HG02798 (cell line): ENCODE measurements around the gene SPI1.
A peak's percentile ranks its signal among the peaks of the same experiment; 100 is the strongest.
"Not testable (repeated sequence)": the region's sequence is repeated elsewhere in the genome, so short reads cannot be mapped to it uniquely, and the experiment has no call there.

Source experiments
- ATAC-seq: cut with Tn5 transposase; IDR thresholded peaks from one replicate; pipeline ENCODE4 v1.9.1; 2021; ENCODE audit warnings: mild to moderate bottlenecking; ENCODE audit not compliant: unreplicated experiment, poor library complexity

SPI1 gene

DNA sequence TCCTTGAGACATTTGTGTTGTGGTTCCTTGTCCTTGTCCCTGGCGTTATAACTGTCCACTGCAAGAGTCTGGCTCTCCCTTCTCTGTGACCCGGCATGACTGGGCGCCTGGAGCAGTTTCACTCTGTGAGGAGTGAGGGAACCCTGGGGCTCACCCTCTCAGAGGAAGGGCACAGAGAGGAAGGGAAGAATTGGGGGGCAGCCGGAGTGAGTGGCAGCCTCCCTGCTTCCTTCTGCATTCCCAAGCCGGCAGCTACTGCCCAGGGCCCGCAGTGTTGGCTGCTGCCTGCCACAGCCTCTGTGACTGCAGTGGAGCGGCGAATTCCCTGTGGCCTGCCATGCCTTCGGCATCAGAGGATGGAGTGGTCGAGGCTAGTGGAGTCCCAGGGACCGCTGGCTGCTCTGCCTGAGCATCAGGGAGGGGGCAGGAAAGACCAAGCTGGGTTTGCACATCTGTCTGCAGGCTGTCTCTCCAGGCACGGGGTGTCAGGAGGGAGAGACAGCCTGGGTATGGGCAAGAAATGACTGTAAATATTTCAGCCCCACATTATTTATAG lies 48.8 kb downstream of the SPI1 start:
- ATAC-seq = no peak

DNA sequence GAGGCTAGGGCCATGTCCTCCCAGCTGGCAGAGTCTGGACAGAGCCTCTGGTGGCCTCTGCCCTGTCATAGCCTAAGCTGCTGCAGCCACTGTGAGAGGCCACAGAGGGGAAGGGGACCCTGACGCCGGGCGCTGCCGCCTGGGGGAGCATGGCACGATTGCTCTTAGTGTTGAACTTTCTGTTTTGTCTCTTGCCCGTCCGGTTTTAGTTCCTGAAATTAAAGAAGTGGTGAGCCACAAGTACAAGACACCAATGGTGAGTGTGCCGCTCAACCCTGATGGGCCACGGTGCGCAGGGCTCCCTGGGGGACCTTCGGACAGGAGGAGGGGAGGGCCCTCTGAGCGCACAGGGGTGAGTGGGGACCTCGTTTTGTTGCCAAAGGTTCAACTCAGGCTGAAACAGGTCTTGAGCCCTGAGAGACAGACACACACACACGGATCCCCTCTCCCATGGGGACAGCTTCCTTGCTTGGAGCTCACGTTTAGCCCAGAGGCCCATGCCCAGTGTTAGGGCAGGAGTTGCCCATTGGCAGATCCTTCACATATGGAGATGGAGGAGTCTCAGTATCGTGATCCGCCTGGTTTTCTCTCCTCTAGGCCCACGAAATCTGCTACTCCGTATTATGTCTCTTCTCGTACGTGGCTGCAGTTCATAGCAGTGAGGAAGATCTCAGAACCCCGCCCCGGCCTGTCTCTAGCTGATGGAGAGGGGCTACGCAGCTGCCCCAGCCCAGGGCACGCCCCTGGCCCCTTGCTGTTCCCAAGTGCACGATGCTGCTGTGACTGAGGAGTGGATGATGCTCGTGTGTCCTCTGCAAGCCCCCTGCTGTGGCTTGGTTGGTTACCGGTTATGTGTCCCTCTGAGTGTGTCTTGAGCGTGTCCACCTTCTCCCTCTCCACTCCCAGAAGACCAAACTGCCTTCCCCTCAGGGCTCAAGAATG lies 49.6 kb downstream of the SPI1 start:
- ATAC-seq = peak; percentile 67

DNA sequence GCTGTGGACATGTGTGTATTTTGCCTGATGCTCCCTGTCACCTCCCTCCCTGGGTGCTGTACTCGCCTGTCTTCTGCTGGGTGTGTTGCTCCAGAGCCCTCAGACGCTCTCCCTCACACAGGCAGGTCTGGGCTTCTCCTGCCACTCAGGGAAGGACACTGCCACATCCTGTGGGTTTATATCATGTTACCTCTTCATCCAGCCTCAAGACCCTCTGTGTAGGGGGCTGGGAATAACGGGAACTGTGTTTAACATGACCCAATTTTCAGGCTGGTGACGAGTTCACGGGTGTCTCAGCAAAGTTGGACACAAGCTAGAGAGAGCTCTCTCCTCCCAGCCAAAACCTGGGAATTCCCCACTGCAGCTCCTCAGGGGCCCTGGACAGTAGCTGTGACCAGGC lies 50.4 kb downstream of the SPI1 start:
- ATAC-seq = no peak

DNA sequence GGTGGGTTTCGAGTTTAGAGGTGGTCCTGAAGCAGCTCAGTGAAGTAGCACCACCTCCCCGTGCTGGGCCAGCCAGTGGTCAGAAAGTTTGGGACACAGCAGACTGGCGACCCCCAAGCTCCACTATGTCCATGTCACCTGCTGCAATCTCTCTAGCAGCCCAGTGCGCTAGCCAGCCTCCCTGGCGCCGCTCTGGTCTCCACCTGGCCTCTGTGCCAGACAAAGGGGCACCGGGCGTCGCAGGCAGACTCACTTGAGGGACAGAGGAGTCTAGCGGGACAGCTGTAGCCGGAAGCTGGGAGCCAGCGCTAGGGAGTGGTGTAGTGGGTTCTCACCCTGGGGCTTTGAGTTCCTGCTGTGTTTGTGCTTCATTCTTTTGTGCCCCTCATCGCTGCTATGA lies 51.3 kb downstream of the SPI1 start:
- ATAC-seq = no peak

DNA sequence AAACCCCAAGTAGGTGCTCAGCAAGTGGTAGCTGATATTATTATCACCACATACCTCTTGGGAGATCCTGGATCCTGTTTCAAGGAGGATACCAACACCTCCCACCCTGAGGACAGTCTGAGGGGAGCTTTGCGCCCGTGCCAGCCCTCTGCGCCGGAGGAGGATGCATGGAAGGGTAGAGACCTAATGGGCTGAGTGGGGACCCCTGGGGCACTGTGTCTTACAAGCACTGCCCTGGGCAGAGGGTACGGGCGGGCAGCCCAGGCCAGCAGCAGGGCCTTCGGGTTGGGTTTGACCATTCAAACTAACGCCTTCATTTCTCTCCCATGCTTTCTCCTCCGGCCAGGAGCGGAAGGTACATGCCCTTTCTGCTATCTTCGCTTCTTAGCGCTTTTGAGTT lies 52.1 kb downstream of the SPI1 start:
- ATAC-seq = no peak

DNA sequence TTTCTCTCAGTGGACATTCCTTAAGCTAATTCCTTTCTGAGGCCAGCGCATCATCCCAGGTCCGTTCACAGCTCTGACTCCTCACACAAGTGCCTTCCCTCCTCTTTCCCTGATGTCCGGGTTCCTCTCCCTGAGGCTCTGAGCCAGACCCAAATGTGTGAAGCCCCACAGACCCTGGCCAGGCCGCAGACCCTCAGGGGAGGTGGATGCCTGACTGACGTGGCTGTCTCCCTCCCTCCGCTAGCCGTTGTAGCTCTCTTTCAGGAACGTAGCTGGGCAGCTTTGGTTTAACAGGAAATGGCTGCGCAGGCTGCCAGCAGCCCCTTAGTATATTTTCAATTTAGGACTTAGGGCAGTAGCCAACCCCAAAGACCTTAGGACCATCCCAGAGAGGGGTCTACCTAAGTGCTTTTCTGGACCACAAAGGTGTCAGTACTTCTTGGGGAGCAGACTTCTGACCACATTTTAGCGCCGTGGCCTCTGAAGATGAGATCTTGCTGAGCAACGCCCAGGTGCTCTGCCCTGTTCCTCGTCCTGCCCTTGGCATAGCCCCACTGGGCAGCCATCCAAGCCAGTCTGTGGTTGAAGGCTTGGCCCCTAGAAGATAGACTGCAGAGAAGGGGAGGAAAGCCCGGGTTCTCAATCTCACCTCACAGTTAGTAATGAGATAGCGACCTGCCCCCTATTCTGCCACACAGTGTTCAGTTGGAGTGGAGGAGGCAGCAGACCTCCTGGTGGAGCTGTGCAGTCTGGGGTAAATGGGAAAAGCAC lies 52.9 kb downstream of the SPI1 start:
- no peak for ATAC-seq

DNA sequence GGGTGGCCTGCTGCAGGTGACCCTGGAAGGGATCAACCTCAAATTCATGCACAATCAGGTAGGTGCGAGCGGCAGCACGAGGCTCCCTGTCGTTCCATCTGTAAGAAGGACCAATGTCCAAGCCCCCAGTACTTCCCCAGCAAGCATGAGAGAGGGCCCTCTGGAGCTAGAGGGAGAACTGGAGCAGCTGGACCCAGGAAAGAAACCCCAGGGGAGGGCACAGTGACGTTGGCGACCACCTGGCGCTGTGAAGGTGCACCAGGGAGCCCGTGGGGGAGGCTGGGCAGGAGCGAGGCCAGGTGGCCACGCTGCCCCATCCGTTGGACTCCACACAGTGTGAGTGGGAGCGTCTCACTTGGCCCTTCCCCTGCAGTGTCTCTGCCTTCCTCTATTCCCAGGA lies 53.8 kb downstream of the SPI1 start:
- ATAC-seq = no peak

DNA sequence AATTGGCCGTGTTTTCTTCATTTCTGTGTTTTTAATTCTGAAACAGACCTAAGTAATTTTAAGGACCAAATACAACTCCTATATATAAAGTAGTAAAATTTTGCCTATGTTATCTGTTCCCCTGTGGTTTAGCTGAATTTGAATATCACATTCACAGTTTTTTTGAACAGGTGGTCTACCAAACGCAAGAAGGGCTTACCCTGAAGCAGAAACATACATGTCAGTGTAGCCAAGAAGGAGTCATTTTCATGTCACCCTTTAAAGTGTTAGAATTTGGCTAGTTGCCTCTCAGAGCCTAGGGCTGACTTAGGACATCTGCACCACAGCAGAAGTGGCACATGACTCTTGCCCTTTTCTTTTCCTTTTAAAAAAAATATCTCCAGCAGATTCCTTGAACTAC lies 60.2 kb downstream of the SPI1 start:
- ATAC-seq = no peak

DNA sequence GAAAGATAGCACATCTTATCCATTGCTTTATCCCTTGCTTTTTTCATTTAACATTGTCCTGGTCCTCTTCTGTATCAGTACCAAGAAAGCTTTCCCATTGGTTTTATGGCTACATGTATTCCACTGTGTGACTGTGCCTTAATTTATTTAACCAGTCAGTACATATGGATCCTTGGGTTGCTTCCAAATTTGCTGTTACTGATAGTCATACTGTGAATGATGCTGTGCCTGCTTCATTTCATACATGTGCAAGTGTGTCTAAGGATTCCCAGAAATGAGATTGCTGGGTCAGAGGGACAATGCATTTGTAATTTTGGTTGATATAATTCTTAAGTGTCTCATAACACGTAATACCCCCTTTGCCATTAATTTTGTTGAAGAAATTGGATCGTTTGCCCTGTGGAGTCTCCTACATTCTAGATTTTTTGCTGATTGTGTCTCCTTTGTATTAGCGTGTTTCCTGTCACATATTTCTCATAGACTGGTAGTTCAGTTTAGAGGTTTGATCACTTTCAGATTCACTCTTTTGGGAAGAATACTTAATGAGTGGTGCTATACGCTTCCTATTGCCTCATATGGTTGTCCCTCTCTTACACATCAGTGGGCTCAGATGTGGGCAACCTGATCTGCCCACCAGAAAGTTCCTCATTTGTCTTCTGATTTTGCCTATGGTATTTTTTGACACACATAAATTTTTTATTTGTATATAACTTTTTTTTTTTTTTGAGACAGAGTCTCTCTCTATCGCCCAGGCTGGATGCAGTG lies 61.1 kb downstream of the SPI1 start:
- no peak for ATAC-seq

DNA sequence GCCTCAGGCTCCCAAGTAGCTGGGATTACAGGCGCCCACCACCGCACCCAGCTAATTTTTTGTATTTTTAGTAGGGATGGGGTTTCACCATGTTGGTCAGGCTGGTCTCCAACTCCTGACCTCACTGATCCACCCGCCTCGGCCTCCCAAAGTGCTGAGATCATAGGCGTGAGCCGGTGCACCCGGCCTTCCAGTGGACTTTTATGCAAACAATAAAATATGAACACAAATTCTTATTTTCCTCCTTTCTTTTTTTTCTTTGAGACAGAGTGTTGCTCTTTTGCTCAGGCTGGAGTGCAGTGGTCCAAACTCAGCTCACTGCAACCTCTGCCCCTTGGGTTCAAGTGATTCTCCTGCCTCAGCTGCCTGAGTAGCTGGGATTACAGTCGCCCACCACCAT lies 61.8 kb downstream of the SPI1 start:
- not testable (repeated sequence) for ATAC-seq

DNA sequence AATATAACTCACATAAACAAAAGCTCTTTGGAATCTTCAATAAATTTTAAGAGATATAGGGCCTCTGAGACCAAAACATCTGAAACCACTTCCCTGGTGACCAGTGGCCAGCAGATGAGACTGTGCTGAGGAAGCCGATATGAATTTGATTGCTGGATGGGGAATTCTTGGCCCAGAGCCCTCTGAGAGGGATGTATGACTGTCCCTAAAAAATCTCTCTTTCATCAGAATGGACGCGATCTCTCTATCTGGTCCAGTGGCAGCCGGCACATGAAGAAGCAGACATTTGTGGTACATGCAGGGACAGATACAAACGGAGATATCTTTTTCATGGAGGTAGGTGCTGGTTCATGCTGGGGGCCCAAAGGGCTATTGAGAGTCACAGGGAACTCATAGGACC lies 63.4 kb downstream of the SPI1 start:
- ATAC-seq = no peak

DNA sequence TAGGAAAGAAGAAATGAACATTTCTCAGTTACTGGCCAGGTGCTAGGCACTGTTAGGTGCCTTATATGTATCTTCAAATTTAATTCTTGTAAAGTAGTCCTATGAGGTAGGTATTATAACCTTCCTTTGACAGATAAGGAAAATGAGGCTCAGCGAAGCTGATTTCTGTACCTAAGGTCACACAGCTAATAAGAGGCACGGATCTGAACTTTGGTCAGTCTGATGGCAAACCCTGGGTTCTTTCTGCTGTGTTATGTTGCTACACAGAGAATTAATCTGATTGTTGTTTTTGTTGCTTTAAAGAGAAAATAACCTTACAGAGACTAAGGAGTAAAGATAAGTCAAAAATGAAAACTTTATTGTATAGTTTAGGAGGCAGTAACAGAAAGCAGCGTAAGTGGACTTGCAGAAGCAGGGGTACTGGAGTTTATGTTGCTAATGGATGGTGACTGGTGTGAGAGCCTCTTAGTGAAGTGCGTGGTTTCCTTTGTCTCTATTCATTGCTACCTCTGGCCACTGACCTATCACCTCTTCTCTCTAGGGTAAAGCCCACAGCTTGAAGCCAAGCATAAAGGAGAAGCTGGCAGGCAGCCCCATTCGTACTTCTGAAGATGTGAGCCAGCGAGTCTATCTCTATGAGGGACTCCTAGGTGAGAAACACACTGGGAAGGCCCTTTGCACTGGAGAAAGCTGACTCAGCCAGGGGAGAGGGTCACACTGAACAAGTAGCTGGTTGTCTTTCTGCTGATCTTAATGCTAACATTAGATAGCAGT lies 70.1 kb downstream of the SPI1 start:
- ATAC-seq = no peak

DNA sequence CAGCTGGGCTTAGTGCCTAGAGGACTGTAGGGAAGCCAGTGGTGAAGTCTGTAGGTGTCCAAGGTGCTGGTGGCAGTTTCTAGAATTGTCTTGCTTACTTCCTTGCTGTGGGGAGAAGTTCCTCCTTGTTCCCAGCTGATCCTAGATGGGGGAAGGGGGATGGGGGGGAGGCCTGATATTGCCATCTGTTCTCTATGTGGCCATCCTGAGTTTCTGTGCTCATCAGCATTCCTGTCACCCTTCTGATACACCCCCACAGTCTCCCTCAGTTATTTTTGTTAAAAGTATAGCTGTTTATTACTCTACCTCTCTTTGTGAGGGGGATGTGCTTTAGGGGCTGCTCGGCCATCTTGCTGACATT lies 71.9 kb downstream of the SPI1 start:
- ATAC-seq = no peak

DNA sequence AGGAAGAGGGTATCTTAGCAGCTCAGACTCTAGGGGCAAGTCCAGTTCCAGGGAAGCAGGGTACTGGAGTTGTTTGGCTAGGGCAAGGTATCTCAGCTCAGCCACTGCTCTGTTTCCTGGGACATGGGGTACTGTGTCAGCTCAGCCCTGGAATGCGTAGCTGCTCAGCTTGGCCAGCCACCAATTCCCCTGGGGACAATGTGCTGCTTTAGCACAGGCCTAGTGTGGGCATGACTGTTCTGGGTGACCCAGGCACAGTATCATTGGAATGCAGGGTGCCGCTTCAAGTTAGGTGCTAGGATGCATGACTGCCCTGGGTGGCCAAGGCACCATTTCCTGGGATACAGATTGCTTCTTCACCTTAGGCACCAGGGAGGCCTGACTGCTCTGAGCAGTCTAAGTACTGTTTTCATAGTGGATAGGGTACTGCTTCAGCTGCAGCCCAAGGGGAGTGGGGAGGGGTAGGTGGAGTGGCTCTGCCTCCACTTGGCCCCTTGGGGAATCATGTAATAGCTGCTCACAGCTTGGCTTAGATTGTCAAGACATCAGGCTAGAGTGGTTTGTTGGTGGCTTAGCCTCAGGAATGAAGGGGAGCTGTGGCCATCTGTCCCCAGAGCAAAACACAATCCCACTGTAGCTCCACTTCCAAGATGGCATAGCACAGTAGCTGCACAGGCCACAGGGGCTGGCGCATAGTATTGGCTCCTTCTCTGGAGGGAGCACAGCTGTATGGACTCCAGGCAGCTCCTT lies 72.4 kb downstream of the SPI1 start:
- no peak for ATAC-seq
